PC-9 (cell line): ENCODE measurements around the gene SRMS. TPM values are rescaled to one million over a fixed set of nuclear protein-coding genes. Genes with fewer than 3 reads are reported as not detected.

Experiments
- BruUV-seq: library from RNA; stranded (reverse); fragments of 400-500 nt; replicated peaks from 2 replicates; lab custom pipeline; 2021; lab: Mats Ljungman, UMichigan
- CTCF ChIA-PET: fragments of 300-600 bp; sonication (Branson Sonifier 250); formaldehyde crosslinking; loops from one replicate; lab custom pipeline; 2022; ENCODE audit warnings: antibody characterized with exemption; lab: Charles Lee
- POLR2A ChIA-PET: fragments of 300-600 bp; sonication (Branson Sonifier 250); formaldehyde crosslinking; loops from one replicate; lab custom pipeline; 2022; ENCODE audit warnings: antibody characterized with exemption; ENCODE audit not compliant: unreplicated experiment; lab: Charles Lee
- DNase-seq, 2 experiments: peaks; one replicate each; pipeline versions ENCODE4 v3.0.0 to v3.0.0-alpha.2; 2015 to 2022; ENCODE audit warnings: mixed read lengths in 1 of 2
- H2AFZ ChIP-seq: fragments of 200-600 bp; sonication (generic); 2 replicates; pipeline ENCODE4 v1.8.1; 2017; ENCODE audit warnings: antibody characterized with exemption
- H3F3A ChIP-seq: fragments of 200-600 bp; sonication (generic); 2 replicates; pipeline ENCODE4 v1.8.1; 2017; ENCODE audit warnings: antibody characterized with exemption, mild to moderate bottlenecking, low read depth; ENCODE audit not compliant: insufficient read depth
- H3K27ac ChIP-seq: fragments of 200-600 bp; sonication (generic); 2 replicates; pipeline ENCODE4 v1.6.1; 2016; ENCODE audit warnings: mixed run types
- H3K27me3 ChIP-seq: fragments of 200-600 bp; sonication (generic); 2 replicates; pipeline ENCODE4 v1.6.1; 2016; ENCODE audit warnings: low read depth, mixed run types; ENCODE audit not compliant: insufficient read depth
- H3K36me3 ChIP-seq: fragments of 200-600 bp; sonication (generic); 2 replicates; pipeline ENCODE4 v1.6.1; 2016; ENCODE audit warnings: low read depth, mixed run types
- H3K4me1 ChIP-seq: fragments of 200-600 bp; sonication (generic); replicated peaks from 2 replicates; pipeline ENCODE4 v1.6.1; 2016; ENCODE audit warnings: mixed run types; ENCODE audit not compliant: insufficient read depth
- H3K4me2 ChIP-seq: fragments of 200-600 bp; sonication (generic); 2 replicates; pipeline ENCODE4 v1.6.1; 2017; ENCODE audit warnings: mixed run types
- H3K4me3 ChIP-seq: fragments of 200-600 bp; sonication (generic); 2 replicates; pipeline ENCODE4 v1.6.1; 2016; ENCODE audit warnings: mixed run types
- H3K79me2 ChIP-seq: fragments of 200-600 bp; sonication (generic); 2 replicates; pipeline ENCODE4 v1.6.1; 2017; ENCODE audit warnings: low read depth, mixed run types
- H3K9me2 ChIP-seq: fragments of 200-600 bp; sonication (generic); 2 replicates; pipeline ENCODE4 v1.8.1; 2017; ENCODE audit warnings: mild to moderate bottlenecking; ENCODE audit not compliant: insufficient read depth
- H3K9me3 ChIP-seq: fragments of 200-600 bp; sonication (generic); 2 replicates; pipeline ENCODE4 v1.8.1; 2016; ENCODE audit warnings: low read depth; ENCODE audit not compliant: insufficient read depth
- H4K20me1 ChIP-seq: fragments of 200-600 bp; sonication (generic); 2 replicates; pipeline ENCODE4 v1.8.1; 2017; ENCODE audit not compliant: insufficient read depth
- EZH2 ChIP-seq: fragments of 200-600 bp; sonication (generic); IDR thresholded peaks from 2 replicates; pipeline ENCODE4 v1.8.0; 2017; ENCODE audit warnings: antibody characterized with exemption, low read depth
- intact Hi-C: fragments of 100-400 bp; cut with micrococcal nuclease; formaldehyde crosslinking; loops from one replicate; pipeline ENCODE4 v1.10.0; 2022; ENCODE audit not compliant: unreplicated experiment
- total RNA-seq: library from RNA; stranded (reverse); gene quantifications from 2 replicates; pipeline ENCODE4 v1.2.3, GENCODE V29; 2021
- TF ChIP-seq, protein P1 (sequence below): fragments of 200-600 bp; sonication (generic); conservative IDR thresholded peaks from 2 replicates; pipeline ENCODE4 v1.6.1; 2017; ENCODE audit warnings: mixed run types, antibody characterized with exemption, mild to moderate bottlenecking, moderate library complexity

The SRMS gene
- total RNA-seq, 1 experiment from 2014 or later: 1.2 TPM

DNA sequence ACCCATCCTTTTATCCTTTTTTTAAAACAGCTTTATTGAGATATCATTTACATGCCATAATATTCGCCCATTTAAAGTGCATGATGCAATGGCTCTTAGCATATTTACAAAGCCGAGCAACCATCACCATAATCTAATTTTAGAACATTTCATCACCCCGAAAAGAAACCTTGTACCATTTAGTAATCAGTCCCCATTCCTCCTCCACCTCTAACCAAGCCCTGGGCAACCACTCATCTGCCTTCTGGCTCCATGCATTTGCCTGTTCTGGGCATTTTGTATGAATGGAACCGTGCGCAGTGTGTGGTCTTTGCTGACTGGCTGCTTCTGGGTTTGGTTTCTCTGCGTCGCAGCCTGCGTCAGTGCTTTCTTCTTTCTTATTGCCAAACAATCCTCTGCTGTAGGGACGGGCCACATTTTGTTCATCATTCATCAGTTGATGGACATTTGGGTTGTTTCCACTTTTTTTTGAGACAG lies 38.4 kb downstream of the SRMS start:
- intact Hi-C loops: no loop called here
- Histone ChIP-seq H3K27me3 (peaks cover 98% of the 10 kb centered on the region), H3K36me3 (no peaks in the 10 kb centered on the region), H2AFZ (no peak overlapping the region), H3K27ac (no peak overlapping the region), H3F3A (peaks cover 8% of the 10 kb centered on the region; the same call in 1 of the 2 replicates), H4K20me1 (no peaks in the 10 kb centered on the region), H3K9me3 (peaks cover 4% of the 10 kb centered on the region), H3K79me2 (no peaks in the 10 kb centered on the region), H3K4me3 (no peak overlapping the region), H3K4me2 (no peak overlapping the region), H3K4me1 (no peaks in the 10 kb centered on the region), H3K9me2 (no peaks in the 10 kb centered on the region)
- ChIA-PET POLR2A (no interaction called here), CTCF (no interaction called here)
- DNase-seq: no peak
- no TSS peak for BruUV-seq
- TF ChIP-seq, protein P1, sequence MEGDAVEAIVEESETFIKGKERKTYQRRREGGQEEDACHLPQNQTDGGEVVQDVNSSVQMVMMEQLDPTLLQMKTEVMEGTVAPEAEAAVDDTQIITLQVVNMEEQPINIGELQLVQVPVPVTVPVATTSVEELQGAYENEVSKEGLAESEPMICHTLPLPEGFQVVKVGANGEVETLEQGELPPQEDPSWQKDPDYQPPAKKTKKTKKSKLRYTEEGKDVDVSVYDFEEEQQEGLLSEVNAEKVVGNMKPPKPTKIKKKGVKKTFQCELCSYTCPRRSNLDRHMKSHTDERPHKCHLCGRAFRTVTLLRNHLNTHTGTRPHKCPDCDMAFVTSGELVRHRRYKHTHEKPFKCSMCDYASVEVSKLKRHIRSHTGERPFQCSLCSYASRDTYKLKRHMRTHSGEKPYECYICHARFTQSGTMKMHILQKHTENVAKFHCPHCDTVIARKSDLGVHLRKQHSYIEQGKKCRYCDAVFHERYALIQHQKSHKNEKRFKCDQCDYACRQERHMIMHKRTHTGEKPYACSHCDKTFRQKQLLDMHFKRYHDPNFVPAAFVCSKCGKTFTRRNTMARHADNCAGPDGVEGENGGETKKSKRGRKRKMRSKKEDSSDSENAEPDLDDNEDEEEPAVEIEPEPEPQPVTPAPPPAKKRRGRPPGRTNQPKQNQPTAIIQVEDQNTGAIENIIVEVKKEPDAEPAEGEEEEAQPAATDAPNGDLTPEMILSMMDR: no peak
- TF ChIP-seq EZH2: no peak

DNA sequence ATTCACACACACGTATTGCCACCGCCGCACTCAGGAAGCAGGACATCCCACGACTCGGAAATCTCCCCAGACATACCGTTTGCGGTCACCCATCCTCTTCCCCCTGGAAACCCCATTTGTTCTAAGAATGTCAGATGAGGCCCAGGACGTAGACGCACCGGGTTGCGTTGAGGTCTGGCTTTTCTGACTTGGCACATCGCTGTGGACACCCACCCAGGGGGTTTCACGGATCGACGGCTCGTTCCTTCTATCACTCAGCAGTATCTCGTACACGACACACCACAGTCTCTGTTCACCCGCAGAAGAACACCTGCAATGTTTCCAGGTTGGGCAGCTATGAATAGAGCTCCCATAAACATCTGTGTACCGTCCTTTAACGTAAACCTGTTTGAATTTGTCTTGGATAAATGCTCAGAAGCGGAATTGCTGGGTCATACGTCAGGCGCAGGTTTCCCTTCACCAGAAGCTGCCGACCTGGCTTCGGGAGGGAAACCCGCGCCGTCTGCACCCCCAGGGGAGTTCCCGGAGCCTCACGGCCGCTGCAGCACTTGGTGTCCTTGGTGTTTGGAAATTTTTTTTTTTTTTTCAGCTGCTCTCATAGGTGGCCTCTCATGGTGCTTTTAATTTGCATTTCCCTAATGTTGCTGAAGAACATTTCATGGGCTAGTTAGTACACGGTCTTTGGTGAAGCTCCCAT lies 39.3 kb downstream of the SRMS start:
- Histone ChIP-seq H3K9me3 (peaks cover 4% of the 10 kb centered on the region), H3K4me3 (no peak overlapping the region), H3K9me2 (no peaks in the 10 kb centered on the region), H3F3A (peaks cover 8% of the 10 kb centered on the region; the same call in 1 of the 2 replicates), H2AFZ (no peak overlapping the region), H3K4me1 (no peaks in the 10 kb centered on the region), H3K36me3 (no peaks in the 10 kb centered on the region), H3K79me2 (no peaks in the 10 kb centered on the region), H4K20me1 (no peaks in the 10 kb centered on the region), H3K4me2 (no peak overlapping the region), H3K27me3 (peaks cover 98% of the 10 kb centered on the region), H3K27ac (no peak overlapping the region)
- no TSS peak for BruUV-seq
- ChIA-PET CTCF (no interaction called here), POLR2A (no interaction called here)
- intact Hi-C loops: no loop called here
- TF ChIP-seq EZH2: no peak
- TF ChIP-seq, protein P1: no peak
- no peak for DNase-seq

- Histone ChIP-seq H3K4me2 (no peak overlapping the region), H4K20me1 (no peaks in the 10 kb centered on the region), H3K9me2 (no peaks in the 10 kb centered on the region), H3K9me3 (peaks cover 4% of the 10 kb centered on the region), H3K27ac (no peak overlapping the region), H3K27me3 (peaks cover 92% of the 10 kb centered on the region), H3K79me2 (no peaks in the 10 kb centered on the region), H3K4me3 (no peak overlapping the region), H2AFZ (no peak overlapping the region), H3F3A (peaks cover 8% of the 10 kb centered on the region; the same call in 1 of the 2 replicates), H3K4me1 (no peaks in the 10 kb centered on the region), H3K36me3 (no peaks in the 10 kb centered on the region)
- intact Hi-C loops: no loop called here
- no peak for DNase-seq
- ChIA-PET CTCF (no interaction called here), POLR2A (interaction anchor here (0.6 kb wide), 1 partner anchor 632 kb away, joined by 4 read pairs; no protein-coding TSS in a partner anchor)
- BruUV-seq: no TSS peak
- TF ChIP-seq, protein P1: no peak
- no peak for TF ChIP-seq EZH2
These were observed 40.3 kb downstream of the SRMS start for GRCh38 chr20:63507083-63507743.
